K562 (cell line): ENCODE data around the gene FAM149B1. TPM values are rescaled to one million over a fixed set of nuclear protein-coding genes. Genes with fewer than 3 reads are reported as not detected.

Source experiments
- BCL6 ChIP-seq: fragments of 250-450 bp; sonication (Bioruptor Pico); IDR thresholded peaks from 2 replicates; pipeline ENCODE4 v1.4.0; 2020
- CBFA2T3 ChIP-seq: fragments of 450-650 bp; IDR thresholded peaks from 2 replicates; pipeline ENCODE4 v1.6.1; 2017
- CEBPB ChIP-seq: fragments of 450-650 bp; IDR thresholded peaks from 2 replicates; pipeline ENCODE4 v1.6.1; 2016; ENCODE audit warnings: missing genetic modification characterization, missing compliant biosample characterization
- CEBPG ChIP-seq, 3 experiments: fragments of 200-800 bp in 1 of 3; sonication (Bioruptor generic) in 1 of 3; sonication (generic) in 1 of 3; formaldehyde crosslinking in 1 of 3; IDR thresholded peaks in 2 of 3; conservative IDR thresholded peaks in 1 of 3; 2 replicates each; pipeline versions ENCODE4 v1.6.1 to v1.8.0; 2016 to 2022; ENCODE audit warnings: missing compliant biosample characterization in 2 of 3, missing genetic modification characterization in 2 of 3, mild to moderate bottlenecking in 1 of 3, missing genetic modification reagents in 1 of 3
- CHAMP1 ChIP-seq: fragments of 450-650 bp; IDR thresholded peaks from 2 replicates; pipeline ENCODE4 v1.6.1; 2016; ENCODE audit warnings: mild to moderate bottlenecking
- CREM ChIP-seq: IDR thresholded peaks from 2 replicates; pipeline ENCODE4 v1.6.1; 2014; ENCODE audit warnings: antibody characterized with exemption, low read depth
- E2F3 ChIP-seq: fragments of 250-450 bp; sonication (Bioruptor Pico); IDR thresholded peaks from 2 replicates; pipeline ENCODE4 v1.4.0; 2020; ENCODE audit warnings: mild to moderate bottlenecking
- JUND ChIP-seq, 2 experiments: IDR thresholded peaks; 2 replicates in 1 of 2; 3 replicates in 1 of 2; pipeline ENCODE4 v1.6.1; 2011; ENCODE audit warnings: borderline replicate concordance in 2 of 2, low read depth in 2 of 2, low read length in 2 of 2, improper control_type of control experiment in 1 of 2, missing biosample characterization in 1 of 2, missing genetic modification characterization in 1 of 2, missing genetic modification reagents in 1 of 2
- KAT2B ChIP-seq: IDR thresholded peaks from one replicate; pipeline ENCODE4 v1.6.1; 2012; ENCODE audit warnings: low read depth, mild to moderate bottlenecking, control low read depth, inconsistent platforms, low read length, moderate library complexity
- LEF1 ChIP-seq: fragments of 450-650 bp; IDR thresholded peaks from 2 replicates; pipeline ENCODE4 v1.6.1; 2016; ENCODE audit warnings: mild to moderate bottlenecking
- MLLT1 ChIP-seq, 2 experiments: fragments of 450-650 bp; IDR thresholded peaks; 2 replicates each; pipeline ENCODE4 v1.6.1; 2016
- MXI1 ChIP-seq: IDR thresholded peaks from 2 replicates; pipeline ENCODE4 v1.6.1; 2011; ENCODE audit warnings: low read depth, mild to moderate bottlenecking, improper control_type of control experiment, low read length
- NBN ChIP-seq: fragments of 450-650 bp; IDR thresholded peaks from 2 replicates; pipeline ENCODE4 v1.6.1; 2016; ENCODE audit warnings: low read depth, mild to moderate bottlenecking
- NCOA2 ChIP-seq, 2 experiments: fragments of 450-650 bp; IDR thresholded peaks; 2 replicates each; pipeline ENCODE4 v1.6.1; 2018; ENCODE audit warnings: mild to moderate bottlenecking in 2 of 2, moderate library complexity in 1 of 2; ENCODE audit not compliant: partially characterized antibody in 2 of 2
- NR2C2 ChIP-seq, 2 experiments: fragments of 200-800 bp in 1 of 2; sonication (Bioruptor generic) in 1 of 2; sonication (generic) in 1 of 2; formaldehyde crosslinking in 1 of 2; IDR thresholded peaks; 2 replicates each; pipeline versions ENCODE4 v1.6.1 to v1.8.0; 2016 to 2022; ENCODE audit warnings: mild to moderate bottlenecking in 1 of 2, missing compliant biosample characterization in 1 of 2, missing genetic modification characterization in 1 of 2, missing genetic modification reagents in 1 of 2
- RAD21 ChIP-seq, 2 experiments: fragments of 250-450 bp in 1 of 2; fragments of 450-650 bp in 1 of 2; sonication (Bioruptor Pico) in 1 of 2; formaldehyde crosslinking in 1 of 2; IDR thresholded peaks in 1 of 2; conservative IDR thresholded peaks in 1 of 2; 2 replicates each; pipeline versions ENCODE4 v1.4.0 to v1.8.0; 2020 to 2022; ENCODE audit warnings: mild to moderate bottlenecking in 2 of 2, moderate library complexity in 1 of 2
- RBM22 ChIP-seq: fragments of 200-400 bp; formaldehyde crosslinking; IDR thresholded peaks from 2 replicates; pipeline ENCODE4 v1.6.1; 2018; ENCODE audit warnings: low read length, low read depth; ENCODE audit not compliant: poor library complexity, severe bottlenecking
- SAFB ChIP-seq: fragments of 200-400 bp; formaldehyde crosslinking; IDR thresholded peaks from 2 replicates; pipeline ENCODE4 v1.6.1; 2017; ENCODE audit warnings: low read depth, low read length, borderline replicate concordance
- SNAPC5 ChIP-seq: fragments of 250-450 bp; sonication (Bioruptor Pico); IDR thresholded peaks from 2 replicates; pipeline ENCODE4 v1.8.0; 2021; ENCODE audit warnings: moderate library complexity, mild to moderate bottlenecking, inconsistent platforms
- TRIM25 ChIP-seq: fragments of 450-650 bp; IDR thresholded peaks from 2 replicates; pipeline ENCODE4 v1.7.0; 2016; ENCODE audit warnings: borderline replicate concordance
- ZNF165 ChIP-seq: fragments of 250-450 bp; sonication (Bioruptor Pico); IDR thresholded peaks from 2 replicates; pipeline ENCODE4 v1.4.0; 2020; ENCODE audit warnings: borderline replicate concordance
- ZNF263 ChIP-seq: sonication (generic); formaldehyde crosslinking; IDR thresholded peaks from 2 replicates; pipeline ENCODE4 v1.8.0; 2022; ENCODE audit warnings: mild to moderate bottlenecking, missing genetic modification reagents, borderline replicate concordance
- ZNF324 ChIP-seq: fragments of 250-450 bp; sonication (Bioruptor Pico); IDR thresholded peaks from 2 replicates; pipeline ENCODE4 v1.4.0; 2020; ENCODE audit warnings: mild to moderate bottlenecking
- ZNF436 ChIP-seq: fragments of 250-450, 450-650 bp; sonication (Bioruptor Pico); formaldehyde crosslinking; IDR thresholded peaks from 2 replicates; pipeline ENCODE4 v1.7.0; 2020; ENCODE audit warnings: mild to moderate bottlenecking
- polyA plus RNA-seq, 8 experiments: library from polyadenylated mRNA; depleted of rRNA in 4 of 8; stranded (reverse) in 5 of 8; unstranded in 3 of 8; fragments of >200 nt; fragmentation: Nextera tagmentation in 2 of 8; fragmentation: Illumina TruSeq in 1 of 8; extraction: Ambion mirVana in 2 of 8; extraction: Trizol in 1 of 8; gene quantifications; 2 replicates each; pipeline versions ENCODE4 v1.2.1 to v1.2.3, GENCODE V29; 2011 to 2014; ENCODE audit warnings: inconsistent platforms in 1 of 8, missing spikeins in 1 of 8
- total RNA-seq, 7 experiments: library from RNA; depleted of rRNA in 6 of 7; stranded (reverse); fragments of >200 nt in 6 of 7; fragmentation: Illumina TruSeq in 2 of 7; extraction: Trizol in 2 of 7; gene quantifications; 2 replicates each; pipeline versions ENCODE4 v1.2.1 to v1.2.3, GENCODE V29; 2011 to 2021; ENCODE audit warnings: low replicate concordance in 1 of 7

Gene FAM149B1
- total and polyA plus RNA-seq, 9 of the 15 experiments (the other 6 are each of a cell fraction or from before 2014, with no cell fraction given), result 4.2 to 18.5 (median 9.3) TPM

- TF ChIP-seq CREM (peak; percentile 53; the same call in 1 of the 2 replicates), KAT2B (no peak), SNAPC5 (CRISPR knock-in tag) (no peak), SAFB (no peak), RBM22 (no peak), BCL6 (no peak), CEBPB (tag) (no peak), NBN (no peak), ZNF436 (CRISPR knock-in tag) (no peak), ZNF263 (CRISPR knock-in tag) (no peak), JUND (IDR thresholded peaks at IDR 0.05; ENCODE audit: borderline replicate concordance, low read depth, low read length) (peak; percentile 34; the same call in 1 of the 2 replicates), JUND (tag; IDR thresholded peaks at IDR 0.05; ENCODE audit: borderline replicate concordance, low read depth, low read length) (no peak), CBFA2T3 (no peak), LEF1 (no peak), MLLT1 (IDR thresholded peaks at IDR 0.05) (no peak), CHAMP1 (no peak), ZNF324 (CRISPR knock-in tag) (no peak), TRIM25 (no peak), ZNF165 (CRISPR knock-in tag) (no peak), RAD21 (CRISPR knock-in tag; conservative IDR thresholded peaks at IDR 0.05 in 1 of 2, IDR thresholded peaks at IDR 0.05 in 1 of 2) (peak; percentile 71 to 85), NR2C2 (CRISPR knock-in tag; IDR thresholded peaks at IDR 0.05) (no peak), NR2C2 (tag; IDR thresholded peaks at IDR 0.05) (no peak), MXI1 (no peak), CEBPG (CRISPR knock-in tag; IDR thresholded peaks at IDR 0.05) (no peak), CEBPG (tag; conservative IDR thresholded peaks at IDR 0.05 in 1 of 2, IDR thresholded peaks at IDR 0.05 in 1 of 2) (no peak), E2F3 (CRISPR knock-in tag) (no peak), NCOA2 (IDR thresholded peaks at IDR 0.05; ENCODE audit: partially characterized antibody in 2 of 2) (no peak)
Measured at GRCh38 chr10:73232887-73233286, 65.0 kb downstream of the FAM149B1 start (continued).
